ENCODE results near the gene RAB11FIP3. TPM values are rescaled to one million over a fixed set of nuclear protein-coding genes. Genes with fewer than 3 reads are reported as not detected.

RAB11FIP3 gene
- total and polyA plus RNA-seq, 10 donors: 12.3 to 52.7 (median 35.5) TPM

DNA sequence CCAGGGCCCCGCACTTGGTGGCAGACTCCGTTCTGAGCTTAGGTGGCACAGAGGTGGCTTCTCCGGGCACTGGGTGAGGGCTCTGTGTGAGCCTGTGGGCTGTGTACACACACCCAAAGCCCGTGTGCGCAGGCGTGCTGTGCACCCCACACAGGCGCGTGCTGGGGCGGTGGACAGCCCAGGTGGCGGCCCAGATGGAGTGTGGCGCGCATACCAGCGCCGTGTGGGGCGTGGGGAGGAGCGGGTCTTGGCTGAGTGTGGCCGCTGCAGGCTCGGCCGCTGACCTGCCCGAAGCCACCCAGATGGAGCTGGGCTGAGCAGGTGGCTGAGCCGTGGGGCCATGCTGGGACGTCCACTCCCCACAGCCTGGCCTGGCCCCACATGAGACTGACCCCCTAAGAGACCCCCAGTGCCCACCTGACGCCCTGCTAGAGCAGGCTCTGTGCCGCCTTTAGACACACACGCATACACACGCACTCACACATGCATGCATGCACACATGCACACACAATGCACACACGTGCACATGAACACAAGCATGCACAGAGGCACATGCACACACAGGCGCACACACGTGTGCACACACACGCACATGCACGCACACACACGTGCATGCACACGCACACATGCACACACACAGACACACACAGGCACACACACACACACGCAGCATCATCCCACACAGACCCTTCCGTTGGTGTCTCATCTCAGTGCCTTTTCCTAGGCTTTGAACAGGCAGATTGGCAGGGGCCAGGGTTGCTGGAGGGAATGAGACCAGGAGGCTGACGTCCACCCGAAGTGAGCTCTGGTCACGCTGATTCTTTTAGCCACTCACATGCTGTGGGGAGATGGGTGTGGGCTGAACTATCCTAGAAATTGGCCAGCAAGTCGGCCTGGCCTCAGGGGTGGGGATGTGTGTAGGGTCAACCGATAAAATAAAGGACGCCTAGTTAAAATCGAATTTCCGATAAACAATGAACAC, 136.8 kb downstream of the RAB11FIP3 start:
- DNase-seq: no peak
- H3K27me3 ChIP-seq (replicated peaks in 1 of 7): peaks cover 10 to 51% (median 37%) of the 10 kb centered on the region in 7 donors
- H3K4me3 ChIP-seq: no peak overlapping the region
- TF ChIP-seq POLR2A (IDR thresholded peaks at IDR 0.05) (no peak), POLR2AphosphoS5 (IDR thresholded peaks at IDR 0.05) (no peak)
- TF ChIP-seq, protein P1, sequence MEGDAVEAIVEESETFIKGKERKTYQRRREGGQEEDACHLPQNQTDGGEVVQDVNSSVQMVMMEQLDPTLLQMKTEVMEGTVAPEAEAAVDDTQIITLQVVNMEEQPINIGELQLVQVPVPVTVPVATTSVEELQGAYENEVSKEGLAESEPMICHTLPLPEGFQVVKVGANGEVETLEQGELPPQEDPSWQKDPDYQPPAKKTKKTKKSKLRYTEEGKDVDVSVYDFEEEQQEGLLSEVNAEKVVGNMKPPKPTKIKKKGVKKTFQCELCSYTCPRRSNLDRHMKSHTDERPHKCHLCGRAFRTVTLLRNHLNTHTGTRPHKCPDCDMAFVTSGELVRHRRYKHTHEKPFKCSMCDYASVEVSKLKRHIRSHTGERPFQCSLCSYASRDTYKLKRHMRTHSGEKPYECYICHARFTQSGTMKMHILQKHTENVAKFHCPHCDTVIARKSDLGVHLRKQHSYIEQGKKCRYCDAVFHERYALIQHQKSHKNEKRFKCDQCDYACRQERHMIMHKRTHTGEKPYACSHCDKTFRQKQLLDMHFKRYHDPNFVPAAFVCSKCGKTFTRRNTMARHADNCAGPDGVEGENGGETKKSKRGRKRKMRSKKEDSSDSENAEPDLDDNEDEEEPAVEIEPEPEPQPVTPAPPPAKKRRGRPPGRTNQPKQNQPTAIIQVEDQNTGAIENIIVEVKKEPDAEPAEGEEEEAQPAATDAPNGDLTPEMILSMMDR (IDR thresholded peaks at IDR 0.05 in 8 of 11, conservative IDR thresholded peaks at IDR 0.05 in 3 of 11): no peak
- peaks cover 16 to 47% (median 28%) of the 10 kb centered on the region in 6 donors for H3K4me1 ChIP-seq
- H3K27ac ChIP-seq: no peak overlapping the region
- intact Hi-C loops (cut with DNase I; ENCODE audit: low total_unique reads): no loop called here
- H3K9me3 ChIP-seq: no peaks in the 10 kb centered on the region
- WGBS, 5 donors: 86 to 91% (median 88%) methylated on average over 31 to 43 of the region's 43 CpGs
- no peaks in the 10 kb centered on the region for H3K36me3 ChIP-seq

DNA sequence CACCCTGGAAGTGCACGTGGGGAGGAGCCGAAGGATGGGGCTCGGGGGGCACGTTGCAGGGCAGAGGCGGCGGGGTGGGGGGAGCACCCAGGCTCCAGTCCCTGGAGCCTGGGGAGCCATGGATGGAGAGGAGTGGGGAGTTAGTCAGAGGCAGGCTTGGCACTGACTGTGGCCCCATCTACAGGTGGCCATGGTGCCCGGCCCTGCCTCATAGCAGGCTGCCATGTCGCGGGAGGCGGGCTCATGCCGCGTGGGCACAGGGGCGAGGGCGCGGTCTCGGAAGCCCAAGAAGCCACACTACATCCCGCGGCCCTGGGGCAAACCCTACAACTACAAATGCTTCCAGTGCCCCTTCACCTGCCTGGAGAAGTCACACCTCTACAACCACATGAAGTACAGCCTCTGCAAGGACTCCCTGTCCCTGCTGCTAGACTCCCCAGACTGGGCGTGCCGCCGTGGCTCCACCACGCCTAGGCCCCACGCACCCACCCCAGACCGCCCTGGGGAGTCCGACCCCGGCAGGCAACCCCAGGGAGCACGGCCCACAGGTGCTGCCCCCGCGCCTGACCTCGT, 137.7 kb downstream of the RAB11FIP3 start:
- 84 to 88% (median 86%) methylated on average over 19 to 30 of the region's 30 CpGs for WGBS, 5 donors
- H3K27me3 ChIP-seq (replicated peaks in 1 of 7): peaks cover 10 to 42% (median 37%) of the 10 kb centered on the region in 7 donors
- no peaks in the 10 kb centered on the region for H3K36me3 ChIP-seq
- no peak overlapping the region for H3K27ac ChIP-seq
- no peak for DNase-seq
- peaks cover 24 to 56% (median 37%) of the 10 kb centered on the region in 6 donors for H3K4me1 ChIP-seq
- no peaks in the 10 kb centered on the region for H3K9me3 ChIP-seq
- TF ChIP-seq POLR2AphosphoS5 (IDR thresholded peaks at IDR 0.05) (no peak), POLR2A (IDR thresholded peaks at IDR 0.05) (no peak)
- TF ChIP-seq, protein P1 (IDR thresholded peaks at IDR 0.05 in 8 of 11, conservative IDR thresholded peaks at IDR 0.05 in 3 of 11): no peak
- no peak overlapping the region for H3K4me3 ChIP-seq
- intact Hi-C loops (cut with DNase I; ENCODE audit: low total_unique reads): no loop called here

DNA sequence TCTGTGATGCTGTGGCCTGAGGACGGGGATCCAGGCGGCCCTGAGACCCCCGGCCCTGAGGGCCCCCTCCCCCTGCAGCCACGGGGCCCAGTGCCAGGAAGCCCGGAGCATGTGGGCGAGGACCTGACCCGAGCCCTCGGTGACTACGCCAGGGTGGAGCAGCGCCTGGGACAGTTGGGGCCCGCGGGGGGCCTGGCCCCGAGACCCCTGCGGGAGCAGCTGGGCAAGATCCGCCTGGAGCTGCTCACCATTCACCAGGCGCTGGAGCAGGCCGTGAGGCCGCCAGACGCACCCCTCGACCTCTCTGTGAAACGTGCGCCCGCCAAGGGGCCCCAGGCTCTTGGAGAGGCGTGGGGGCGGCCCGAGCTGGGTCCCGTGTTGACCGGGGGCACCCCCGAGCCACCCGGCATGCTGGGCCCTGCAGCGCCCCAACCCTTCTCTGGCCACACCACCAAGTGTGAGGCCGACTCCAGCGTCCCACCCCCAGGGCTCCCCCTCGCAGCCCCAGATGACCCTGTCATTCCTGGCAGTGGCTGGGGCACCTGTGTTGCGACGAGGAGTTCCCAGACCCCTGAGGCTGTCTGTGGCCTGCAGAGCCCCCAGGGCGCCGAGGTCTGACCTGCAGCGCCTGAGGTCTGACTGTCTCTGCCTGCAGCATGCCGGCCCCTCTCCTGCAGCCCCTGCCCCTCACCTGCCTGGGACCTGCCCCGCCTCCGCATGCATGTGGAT, 139.4 kb downstream of the RAB11FIP3 start:
- DNase-seq: no peak
- WGBS, 5 donors: 86 to 95% (median 90%) methylated on average over 3 to 42 of the region's 42 CpGs

More for the DNA sequence above, 139.4 kb downstream of the RAB11FIP3 start:
- no peaks in the 10 kb centered on the region for H3K9me3 ChIP-seq
- no peak overlapping the region for H3K27ac ChIP-seq
- H3K27me3 ChIP-seq (replicated peaks in 1 of 7): peaks cover 3 to 25% (median 22%) of the 10 kb centered on the region in 7 donors
- H3K4me3 ChIP-seq: no peak overlapping the region
- no peak for TF ChIP-seq POLR2A (IDR thresholded peaks at IDR 0.05)
- no peak for TF ChIP-seq POLR2AphosphoS5 (IDR thresholded peaks at IDR 0.05)
- TF ChIP-seq, protein P1 (IDR thresholded peaks at IDR 0.05 in 8 of 11, conservative IDR thresholded peaks at IDR 0.05 in 3 of 11): no peak
- H3K36me3 ChIP-seq: no peaks in the 10 kb centered on the region
- H3K4me1 ChIP-seq: peaks cover 35 to 60% (median 44%) of the 10 kb centered on the region in 6 donors
- intact Hi-C loops (cut with DNase I; ENCODE audit: low total_unique reads): no loop called here

Data from spleen (tissue), 11 donors.